AG09309 (cell line): ENCODE measurements around the gene MTARC2.

Experiments
- DNase-seq: peaks from one replicate; pipeline ENCODE4 v3.0.0-alpha.2; 2010; ENCODE audit warnings: low read depth
- H3K4me3 ChIP-seq: 2 replicates; pipeline ENCODE4 v1.5.1; 2011; ENCODE audit warnings: mild to moderate bottlenecking, low read depth, low read length, moderate library complexity; ENCODE audit not compliant: control insufficient read depth
- CTCF ChIP-seq: IDR thresholded peaks from 2 replicates; pipeline ENCODE4 v1.5.1; 2011; ENCODE audit warnings: mild to moderate bottlenecking, low read depth, low read length, inconsistent platforms; ENCODE audit not compliant: insufficient read depth, control insufficient read depth; ENCODE audit errors: missing control alignments

MTARC2 gene

GRCh38 chr1:220742520-220742919, 5.6 kb upstream of the MTARC2 start:
- TF ChIP-seq CTCF, result no peak
- no peak for DNase-seq
- H3K4me3 ChIP-seq, result no peak overlapping the region

GRCh38 chr1:220746851-220747250, 1.3 kb upstream of the MTARC2 start:
- TF ChIP-seq CTCF, result no peak
- no peak for DNase-seq
- no peak overlapping the region for H3K4me3 ChIP-seq

DNA sequence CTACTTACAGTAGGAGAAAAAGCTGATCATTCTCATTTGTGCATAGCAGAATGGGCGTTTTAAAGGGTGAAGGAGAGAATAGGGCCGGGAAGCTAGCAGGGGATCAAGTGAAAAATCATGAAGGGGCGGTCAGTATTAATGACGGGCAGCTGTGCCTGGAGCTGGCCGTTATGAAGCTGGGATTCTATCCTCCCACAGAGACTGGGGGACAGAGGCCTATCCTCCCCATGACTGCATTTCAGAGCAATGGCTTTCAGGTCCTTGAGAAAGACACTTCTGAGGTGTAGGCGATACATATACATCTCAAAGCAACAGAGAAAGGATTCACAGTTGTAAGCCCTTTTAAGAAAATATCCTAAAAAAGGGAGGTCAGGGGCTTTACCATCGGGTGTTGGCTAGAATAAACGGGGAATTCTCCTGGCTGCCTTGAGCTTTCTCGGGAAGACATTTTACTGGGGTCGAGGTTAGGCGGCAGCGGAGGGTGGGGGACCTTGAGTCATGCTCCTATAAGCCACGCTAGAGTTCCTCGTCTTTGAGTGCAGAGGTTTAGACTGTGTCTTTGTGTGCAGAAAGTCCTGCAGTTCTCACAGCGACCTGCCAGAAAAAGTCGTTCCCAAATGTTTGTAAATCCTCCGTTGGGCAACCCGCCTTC, 559 bp upstream of the MTARC2 start:
- no peak for DNase-seq
- no peak for TF ChIP-seq CTCF
- peak overlapping the region; percentile 87 for H3K4me3 ChIP-seq

DNA sequence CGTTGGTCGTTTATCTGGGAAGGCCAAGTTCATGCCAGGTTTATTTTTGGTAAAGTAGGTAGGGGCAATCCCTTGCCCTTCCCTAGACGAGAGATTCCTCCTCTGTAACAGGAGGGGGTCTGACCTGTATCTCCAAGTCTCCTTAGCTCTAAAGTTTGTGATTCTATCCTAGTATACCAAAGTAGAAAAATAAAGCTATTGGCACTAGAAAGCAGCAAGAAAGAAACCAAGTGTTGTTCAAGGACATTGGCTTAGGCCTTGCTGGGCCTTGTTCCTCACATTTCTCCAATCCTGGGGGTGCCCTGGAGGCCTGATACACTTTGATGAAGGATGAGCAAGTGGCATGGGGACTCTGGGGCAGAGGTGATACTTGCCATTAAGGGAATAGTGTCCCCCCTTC, 814 bp downstream of the MTARC2 start:
- H3K4me3 ChIP-seq, result peak overlapping the region; percentile 87
- no peak for TF ChIP-seq CTCF
- DNase-seq, result no peak

- no peak for TF ChIP-seq CTCF
- no peak overlapping the region for H3K4me3 ChIP-seq
- DNase-seq, result no peak
Measured at GRCh38 chr1:220750131-220750515, 2.0 kb downstream of the MTARC2 start.

DNA sequence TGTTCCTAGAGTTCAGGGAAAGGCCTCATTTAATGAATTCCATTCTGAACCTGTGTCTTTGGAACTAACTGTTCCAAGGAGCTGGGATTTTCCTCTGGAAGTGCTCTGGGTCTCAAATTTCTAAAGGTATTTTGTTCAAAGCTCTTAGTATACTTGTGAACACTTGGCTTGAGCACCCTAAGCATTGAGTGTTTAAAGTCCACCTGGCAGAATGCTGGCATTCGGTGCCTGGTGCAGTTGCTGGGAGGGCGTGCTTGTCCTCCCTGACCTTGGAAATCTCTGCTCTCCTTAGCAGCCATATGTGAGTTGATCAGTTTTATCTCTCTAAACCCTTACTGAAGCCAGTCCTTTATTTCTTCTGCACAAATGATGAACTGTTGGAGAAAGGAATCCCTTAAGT, 3.0 kb downstream of the MTARC2 start:
- DNase-seq, result no peak
- no peak for TF ChIP-seq CTCF
- H3K4me3 ChIP-seq, result no peak overlapping the region

DNA sequence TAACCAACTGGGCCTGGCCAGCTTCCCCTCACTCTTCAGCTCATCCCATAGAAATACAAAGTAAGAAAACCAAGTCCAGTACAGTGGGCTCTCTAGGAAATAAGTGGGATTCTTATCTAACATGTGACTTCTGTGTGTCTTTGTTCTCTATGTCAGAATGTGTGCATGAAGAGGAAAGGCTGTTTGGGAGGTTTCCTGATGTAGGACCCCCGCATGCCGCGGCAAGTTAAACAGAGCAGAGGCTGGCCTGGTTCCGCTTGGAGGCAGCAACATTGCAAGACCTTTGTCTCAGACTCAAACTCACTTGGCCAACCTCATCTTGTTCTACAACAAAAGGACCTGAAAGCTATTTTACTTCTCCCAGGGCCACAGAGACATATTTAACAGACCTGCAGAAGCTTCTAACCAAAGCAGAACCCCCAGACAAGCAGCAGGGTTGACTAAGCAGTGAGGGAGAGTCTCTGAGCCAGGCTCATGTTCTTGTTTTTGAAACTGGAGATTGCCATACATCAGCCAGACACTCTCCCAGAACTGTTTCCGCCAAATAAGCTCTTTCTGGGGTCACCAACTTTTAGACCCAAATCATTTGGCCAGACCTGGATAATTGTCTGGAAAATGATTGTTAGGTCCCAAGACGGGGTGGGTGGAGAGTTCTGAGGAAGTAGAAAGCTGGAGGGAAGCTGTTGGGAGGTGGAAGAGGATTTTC, 6.2 kb downstream of the MTARC2 start:
- DNase-seq, result no peak
- H3K4me3 ChIP-seq, result no peak overlapping the region
- TF ChIP-seq CTCF, result no peak
